Measurements from ENCODE around the gene SLTM. TPM values are rescaled to one million over a fixed set of nuclear protein-coding genes. Genes with fewer than 3 reads are reported as not detected.
A peak's percentile ranks its signal among the peaks of the same experiment; 100 is the strongest.
"Not testable (repeated sequence)": the region's sequence is repeated elsewhere in the genome, so short reads cannot be mapped to it uniquely, and the experiment has no call there.

SLTM gene
- total RNA-seq, 2 experiments from 2014 or later = 75.7 to 79.2 TPM

DNA sequence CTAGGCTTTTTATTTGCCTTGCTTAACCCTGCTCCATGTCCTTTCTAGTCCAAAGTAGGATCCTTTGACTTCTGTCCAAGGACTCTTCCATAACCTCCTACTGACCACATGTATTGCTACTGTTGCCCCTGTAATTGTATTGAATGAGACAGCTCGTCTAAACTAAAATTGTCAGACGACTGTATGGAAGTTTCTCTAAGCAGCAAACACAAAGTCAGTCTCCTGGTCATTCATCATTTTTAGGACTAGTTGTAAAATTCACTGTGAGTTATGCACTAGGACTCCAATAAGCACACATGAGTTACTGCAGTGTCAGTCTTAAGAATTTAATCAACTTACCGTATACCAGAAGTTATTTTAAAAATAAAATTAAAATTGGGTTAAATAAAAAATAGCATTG lies 32.8 kb downstream of the SLTM start:
- intact Hi-C loops (cut with micrococcal nuclease) = no loop called here

DNA sequence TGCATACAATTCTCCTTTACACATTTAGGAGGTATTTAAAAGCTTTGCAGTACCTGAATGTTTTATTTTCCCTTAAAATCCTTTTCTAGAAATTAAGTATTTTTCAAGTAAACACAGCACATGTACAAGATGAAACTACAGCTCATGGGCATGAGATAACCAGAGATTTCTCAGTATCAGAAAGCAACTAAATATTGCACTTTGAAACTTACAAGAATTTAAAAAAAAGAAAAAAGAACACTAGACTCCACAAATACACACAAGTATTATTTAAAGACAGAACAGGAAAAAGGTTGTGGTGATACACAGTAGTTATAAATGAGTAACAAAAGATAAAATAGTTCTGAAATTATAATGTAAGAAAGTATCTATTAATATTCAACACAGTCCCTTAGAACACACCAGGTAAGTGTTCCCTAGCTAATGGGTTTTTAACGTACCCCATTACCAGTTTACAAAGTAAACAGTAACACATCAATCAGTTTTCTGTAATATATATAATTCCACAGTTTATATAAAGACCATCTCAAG lies 35.3 kb downstream of the SLTM start:
- intact Hi-C loops (cut with micrococcal nuclease) = no loop called here
- POLR2A ChIA-PET = interaction anchor here (0.7 kb wide), 1 partner anchor 636 kb away, joined by 3 read pairs; no protein-coding TSS in a partner anchor
- Mint-ChIP-seq H3K4me1 (ENCODE audit: low read depth) (peaks cover 9% of the 10 kb centered on the region), H3K36me3 (peaks cover 35% of the 10 kb centered on the region), H3K27me3 (no peaks in the 10 kb centered on the region), H3K9me3 (no peaks in the 10 kb centered on the region), H3K27ac (no peak overlapping the region), H3K4me3 (no peak overlapping the region)
- CTCF ChIA-PET = no interaction called here
- no peak for DNase-seq

More for the DNA sequence above, 32.8 kb downstream of the SLTM start:
- no peak for DNase-seq
- Mint-ChIP-seq H3K36me3 (peaks cover 20% of the 10 kb centered on the region), H3K4me1 (ENCODE audit: low read depth) (peaks cover 9% of the 10 kb centered on the region), H3K27me3 (no peaks in the 10 kb centered on the region), H3K9me3 (no peaks in the 10 kb centered on the region), H3K27ac (no peak overlapping the region), H3K4me3 (no peak overlapping the region)
- ChIA-PET POLR2A (no interaction called here), CTCF (no interaction called here)

DNA sequence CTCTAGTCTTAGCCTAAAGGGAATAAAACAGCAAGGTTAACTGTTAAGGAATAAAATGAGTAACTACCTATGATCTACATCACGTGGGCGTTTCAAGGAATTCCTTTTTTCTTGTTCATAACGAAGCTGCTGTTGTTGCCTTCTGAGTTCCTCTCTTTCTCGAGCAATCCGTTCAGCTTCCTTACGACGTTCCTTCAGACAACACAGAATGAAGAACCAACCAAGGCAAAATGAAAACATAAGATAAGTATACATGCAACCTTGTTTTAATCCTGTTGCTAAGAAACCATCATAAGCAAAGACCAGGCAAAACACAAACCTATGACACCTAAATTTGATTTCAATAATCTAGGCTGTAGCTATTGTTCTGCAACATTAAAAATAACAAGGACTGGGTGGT lies 44.1 kb downstream of the SLTM start:
- H3K27ac Mint-ChIP-seq = no peak overlapping the region
- H3K9me3 Mint-ChIP-seq = no peaks in the 10 kb centered on the region
- CTCF ChIA-PET = no interaction called here

GRCh38 chr15:58886921-58887320 lies 46.6 kb downstream of the SLTM start:
- intact Hi-C loops (cut with micrococcal nuclease) = no loop called here
- Mint-ChIP-seq H3K36me3 (peaks cover 69% of the 10 kb centered on the region), H3K27ac (no peak overlapping the region), H3K27me3 (no peaks in the 10 kb centered on the region), H3K9me3 (no peaks in the 10 kb centered on the region), H3K4me3 (no peak overlapping the region), H3K4me1 (ENCODE audit: low read depth) (peaks cover 7% of the 10 kb centered on the region)
- CTCF ChIA-PET = no interaction called here
- POLR2A ChIA-PET = interaction anchor here (0.6 kb wide), 1 partner anchor 29 kb away, joined by 4 read pairs; no protein-coding TSS in a partner anchor
- DNase-seq = no peak

More for the DNA sequence above, 44.1 kb downstream of the SLTM start:
- peaks cover 73% of the 10 kb centered on the region for H3K36me3 Mint-ChIP-seq
- peaks cover 7% of the 10 kb centered on the region for H3K4me1 Mint-ChIP-seq (ENCODE audit: low read depth)
- no peak for DNase-seq
- intact Hi-C loops (cut with micrococcal nuclease) = no loop called here
- H3K27me3 Mint-ChIP-seq = no peaks in the 10 kb centered on the region
- POLR2A ChIA-PET = no interaction called here
- H3K4me3 Mint-ChIP-seq = no peak overlapping the region

- peaks cover 74% of the 10 kb centered on the region for H3K36me3 Mint-ChIP-seq
- DNase-seq; H3K4me3 Mint-ChIP-seq; intact Hi-C loops (cut with micrococcal nuclease); H3K27ac Mint-ChIP-seq; H3K27me3 Mint-ChIP-seq; H3K9me3 Mint-ChIP-seq; H3K4me1 Mint-ChIP-seq (ENCODE audit: low read depth); CTCF ChIA-PET; POLR2A ChIA-PET: not testable (repeated sequence)
These were observed 49.6 kb downstream of the SLTM start for GRCh38 chr15:58883926-58884325.

- CTCF ChIA-PET = no interaction called here
- no peak for DNase-seq
- intact Hi-C loops (cut with micrococcal nuclease) = no loop called here
- Mint-ChIP-seq H3K36me3 (peaks cover 72% of the 10 kb centered on the region), H3K27ac (peak overlapping the region; percentile 51), H3K9me3 (no peaks in the 10 kb centered on the region), H3K4me1 (ENCODE audit: low read depth) (no peaks in the 10 kb centered on the region), H3K4me3 (no peak overlapping the region), H3K27me3 (no peaks in the 10 kb centered on the region)
- POLR2A ChIA-PET = no interaction called here
These were observed 51.2 kb downstream of the SLTM start for GRCh38 chr15:58882243-58882642.

DNA sequence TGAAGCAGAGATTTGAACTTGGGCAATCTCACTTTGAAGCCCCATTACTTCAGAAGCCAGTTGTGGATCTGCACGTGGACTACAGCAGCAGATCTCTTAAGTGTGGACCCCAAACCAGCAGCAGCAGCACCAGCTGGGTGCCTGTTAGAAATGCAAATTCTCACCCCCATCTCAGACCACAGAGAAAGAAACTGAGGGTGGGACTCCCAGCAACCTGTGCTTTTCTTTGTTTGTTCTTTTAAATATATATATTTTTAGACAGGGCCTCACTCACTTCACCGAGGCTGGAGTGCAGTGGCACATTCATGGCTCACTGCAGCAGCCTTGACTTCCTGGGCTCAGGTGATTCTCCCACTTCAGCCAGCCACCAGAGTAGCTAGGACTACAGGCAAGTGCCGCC lies 53.2 kb downstream of the SLTM start:
- intact Hi-C loops (cut with micrococcal nuclease) = no loop called here
- Mint-ChIP-seq H3K9me3 (no peaks in the 10 kb centered on the region), H3K27ac (no peak overlapping the region), H3K36me3 (peaks cover 63% of the 10 kb centered on the region), H3K27me3 (no peaks in the 10 kb centered on the region), H3K4me1 (ENCODE audit: low read depth) (no peaks in the 10 kb centered on the region), H3K4me3 (no peak overlapping the region)
- CTCF ChIA-PET = no interaction called here
- no peak for DNase-seq
- POLR2A ChIA-PET = interaction anchor here (0.8 kb wide), 1 partner anchor 10 kb away, joined by 3 read pairs; no protein-coding TSS in a partner anchor

DNA sequence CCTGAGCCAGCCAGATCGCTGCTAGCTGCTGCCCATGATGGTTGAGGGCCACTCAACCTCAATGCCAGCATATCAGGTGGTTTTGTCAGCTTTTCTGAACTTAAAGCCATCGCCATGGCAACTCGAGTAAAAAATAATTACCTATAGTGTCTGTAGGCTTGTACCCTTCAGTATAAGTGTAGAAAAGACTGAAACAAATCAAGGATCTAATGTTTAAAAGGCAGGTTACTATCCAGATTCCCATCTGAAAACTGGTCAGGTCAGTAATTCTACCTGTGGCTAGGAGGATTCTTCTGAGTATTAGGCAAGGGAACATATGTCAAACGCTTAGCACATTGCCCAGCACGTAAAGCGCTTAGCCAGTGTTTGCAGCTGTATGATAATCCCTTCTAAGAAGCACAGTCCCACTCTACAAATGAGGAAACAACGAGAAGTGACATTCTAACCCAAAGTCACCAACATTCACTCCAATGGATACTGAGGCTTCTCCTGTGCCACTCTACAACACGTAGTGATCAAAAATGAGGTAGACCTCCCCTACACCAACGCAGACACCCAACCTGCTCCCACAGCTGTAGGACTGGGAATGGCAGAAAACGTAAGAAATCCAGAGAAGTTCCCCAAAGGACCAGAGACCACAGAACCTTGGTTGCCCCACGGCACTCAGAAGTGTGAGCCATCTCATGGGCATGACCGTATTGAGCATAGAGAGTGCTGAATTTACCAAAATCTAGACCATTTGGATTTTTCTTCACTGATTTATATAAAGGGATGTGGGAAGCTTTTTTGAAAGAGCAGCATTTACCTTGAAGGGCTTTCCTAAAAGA lies 55.3 kb downstream of the SLTM start:
- POLR2A ChIA-PET = no interaction called here
- intact Hi-C loops (cut with micrococcal nuclease) = no loop called here

GRCh38 chr15:58876306-58877106 lies 57.0 kb downstream of the SLTM start:
- POLR2A ChIA-PET = no interaction called here
- DNase-seq = no peak
- H3K36me3 Mint-ChIP-seq = peaks cover 39% of the 10 kb centered on the region

More for the DNA sequence above, 55.3 kb downstream of the SLTM start:
- Mint-ChIP-seq H3K4me3 (no peak overlapping the region), H3K27me3 (no peaks in the 10 kb centered on the region), H3K4me1 (ENCODE audit: low read depth) (peaks cover 2% of the 10 kb centered on the region), H3K36me3 (peaks cover 50% of the 10 kb centered on the region), H3K9me3 (no peaks in the 10 kb centered on the region), H3K27ac (no peak overlapping the region)
- CTCF ChIA-PET = no interaction called here
- no peak for DNase-seq

DNA sequence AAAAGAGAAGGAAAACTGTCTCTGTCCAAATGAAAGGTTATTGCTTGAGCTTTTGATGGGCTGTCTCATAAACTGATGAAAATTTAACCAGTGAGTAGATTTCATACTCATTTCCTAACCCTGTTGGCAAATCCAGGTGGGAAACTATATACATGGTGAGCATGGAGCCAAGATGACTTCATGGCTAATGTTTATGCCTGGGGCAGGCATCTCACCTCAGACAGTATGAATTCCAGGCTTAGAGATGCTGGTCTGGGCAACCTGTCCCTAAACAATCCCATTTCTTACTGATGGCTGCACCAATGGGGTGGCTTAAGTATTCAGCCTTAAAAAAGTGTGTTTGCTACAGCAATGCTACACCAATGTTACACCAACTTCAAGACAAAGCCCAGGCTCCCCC lies 58.1 kb downstream of the SLTM start:
- Mint-ChIP-seq H3K4me1 (ENCODE audit: low read depth) (peaks cover 2% of the 10 kb centered on the region), H3K36me3 (peaks cover 29% of the 10 kb centered on the region), H3K9me3 (no peaks in the 10 kb centered on the region), H3K27me3 (no peaks in the 10 kb centered on the region), H3K4me3 (no peak overlapping the region), H3K27ac (no peak overlapping the region)
- ChIA-PET POLR2A (no interaction called here), CTCF (no interaction called here)
- intact Hi-C loops (cut with micrococcal nuclease) = no loop called here
- no peak for DNase-seq

More at GRCh38 chr15:58876306-58877106, 57.0 kb downstream of the SLTM start:
- H3K4me1 Mint-ChIP-seq (ENCODE audit: low read depth) = peaks cover 2% of the 10 kb centered on the region
- no peaks in the 10 kb centered on the region for H3K9me3 Mint-ChIP-seq
- H3K4me3 Mint-ChIP-seq = no peak overlapping the region
- no peaks in the 10 kb centered on the region for H3K27me3 Mint-ChIP-seq
- CTCF ChIA-PET = no interaction called here
- H3K27ac Mint-ChIP-seq = no peak overlapping the region
- intact Hi-C loops (cut with micrococcal nuclease) = no loop called here

DNA sequence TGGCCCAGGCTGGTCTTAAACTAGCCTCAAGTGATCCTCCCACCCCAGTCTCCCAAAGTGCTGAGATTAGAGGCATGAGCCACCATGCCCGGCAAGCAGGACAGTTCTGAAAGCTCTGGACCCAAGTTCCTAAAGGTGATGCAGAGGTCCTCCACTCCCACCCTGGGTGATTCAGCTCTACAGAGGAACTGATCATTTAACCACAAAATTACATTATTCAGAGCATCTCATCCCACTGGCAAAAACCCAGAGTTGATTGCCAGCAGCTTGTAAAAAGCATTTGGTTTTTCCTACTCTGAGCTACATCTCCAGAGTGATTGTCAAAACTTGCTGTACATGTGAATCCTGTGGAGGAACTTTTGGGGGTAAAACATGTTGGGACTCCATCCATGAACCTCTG lies 60.2 kb downstream of the SLTM start:
- ChIA-PET CTCF (no interaction called here), POLR2A (no interaction called here)
- intact Hi-C loops (cut with micrococcal nuclease) = no loop called here
- H3K36me3 Mint-ChIP-seq = peaks cover 12% of the 10 kb centered on the region
- H3K27me3 Mint-ChIP-seq = no peaks in the 10 kb centered on the region
- H3K9me3 Mint-ChIP-seq = no peaks in the 10 kb centered on the region
- no peak overlapping the region for H3K27ac Mint-ChIP-seq
- H3K4me1 Mint-ChIP-seq (ENCODE audit: low read depth) = peaks cover 2% of the 10 kb centered on the region
- DNase-seq = no peak
- H3K4me3 Mint-ChIP-seq = no peak overlapping the region

GRCh38 chr15:58870451-58870850 lies 63.0 kb downstream of the SLTM start:
- no peaks in the 10 kb centered on the region for H3K27me3 Mint-ChIP-seq
- ChIA-PET POLR2A (no interaction called here), CTCF (no interaction called here)
- no peaks in the 10 kb centered on the region for H3K36me3 Mint-ChIP-seq
- no peak for DNase-seq
- H3K27ac Mint-ChIP-seq = no peak overlapping the region
- peaks cover 2% of the 10 kb centered on the region for H3K4me1 Mint-ChIP-seq (ENCODE audit: low read depth)
- intact Hi-C loops (cut with micrococcal nuclease) = no loop called here
- no peaks in the 10 kb centered on the region for H3K9me3 Mint-ChIP-seq
- H3K4me3 Mint-ChIP-seq = no peak overlapping the region
